ENCODE results near the gene AIG1.
A peak's percentile ranks its signal among the peaks of the same experiment; 100 is the strongest.
"Not testable (repeated sequence)": the region's sequence is repeated elsewhere in the genome, so short reads cannot be mapped to it uniquely, and the experiment has no call there.

The AIG1 gene, protein sequence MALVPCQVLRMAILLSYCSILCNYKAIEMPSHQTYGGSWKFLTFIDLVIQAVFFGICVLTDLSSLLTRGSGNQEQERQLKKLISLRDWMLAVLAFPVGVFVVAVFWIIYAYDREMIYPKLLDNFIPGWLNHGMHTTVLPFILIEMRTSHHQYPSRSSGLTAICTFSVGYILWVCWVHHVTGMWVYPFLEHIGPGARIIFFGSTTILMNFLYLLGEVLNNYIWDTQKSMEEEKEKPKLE

GRCh38 chr6:143060806-143061596 lies at the start of gene AIG1:
Gene AIG1, plus strand, starts transcription at chr6:143060889. Its CDS starts 37 bp downstream, at chr6:143060926.
- Histone ChIP-seq H3K4me3 (peak within 1 kb of the TSS; percentile 84), H3K36me3 (ENCODE audit: insufficient read depth, low read length) (no peaks in the 10 kb centered on the region), H3K27ac (no peak within 1 kb of the TSS), H3K9ac (ENCODE audit: insufficient read length) (peak within 1 kb of the TSS; percentile 46), H3K9me3 (ENCODE audit: low read depth, low read length) (no peaks in the 10 kb centered on the region)
- DNase-seq (ENCODE audit: low read depth, low spot score) = no peak
- TF ChIP-seq EZH2 (IDR thresholded peaks at IDR 0.05) (no peak), FOXP2 (optimal IDR thresholded peaks at IDR 0.05; ENCODE audit: control extremely low read depth, extremely low read length, insufficient read depth) (no peak), POLR2AphosphoS5 (IDR thresholded peaks at IDR 0.05; ENCODE audit: borderline replicate concordance, low read depth, low read length) (no peak)

DNA sequence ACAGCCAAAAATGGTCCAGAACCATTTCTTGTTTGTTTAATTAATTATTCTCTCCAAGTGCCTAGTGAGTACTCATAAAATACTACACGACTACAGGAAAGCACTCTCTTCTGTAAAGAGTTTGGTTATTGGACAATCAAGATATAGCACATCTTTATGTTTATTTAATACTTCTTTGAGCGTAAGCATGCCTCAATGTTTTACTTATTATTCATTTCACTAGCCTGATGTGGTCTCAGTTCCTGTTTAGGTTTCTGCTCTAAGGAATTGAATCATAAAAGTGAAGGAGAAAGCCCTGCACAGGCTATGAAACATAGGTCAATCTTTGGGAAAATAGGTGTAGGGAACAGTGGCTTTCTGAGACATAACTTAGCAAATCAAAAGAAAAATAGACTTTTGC lies 45.9 kb upstream of the AIG1 start:
- Histone ChIP-seq H3K36me3 (ENCODE audit: insufficient read depth, low read length) (no peaks in the 10 kb centered on the region), H3K9me3 (ENCODE audit: low read depth, low read length) (no peaks in the 10 kb centered on the region), H3K9ac (ENCODE audit: insufficient read length) (no peak overlapping the region), H3K4me3 (no peak overlapping the region), H3K27ac (no peak overlapping the region)
- TF ChIP-seq EZH2 (IDR thresholded peaks at IDR 0.05) (no peak), FOXP2 (optimal IDR thresholded peaks at IDR 0.05; ENCODE audit: control extremely low read depth, extremely low read length, insufficient read depth) (no peak), POLR2AphosphoS5 (IDR thresholded peaks at IDR 0.05; ENCODE audit: borderline replicate concordance, low read depth, low read length) (no peak)
- no peak for DNase-seq (ENCODE audit: low read depth, low spot score)

DNA sequence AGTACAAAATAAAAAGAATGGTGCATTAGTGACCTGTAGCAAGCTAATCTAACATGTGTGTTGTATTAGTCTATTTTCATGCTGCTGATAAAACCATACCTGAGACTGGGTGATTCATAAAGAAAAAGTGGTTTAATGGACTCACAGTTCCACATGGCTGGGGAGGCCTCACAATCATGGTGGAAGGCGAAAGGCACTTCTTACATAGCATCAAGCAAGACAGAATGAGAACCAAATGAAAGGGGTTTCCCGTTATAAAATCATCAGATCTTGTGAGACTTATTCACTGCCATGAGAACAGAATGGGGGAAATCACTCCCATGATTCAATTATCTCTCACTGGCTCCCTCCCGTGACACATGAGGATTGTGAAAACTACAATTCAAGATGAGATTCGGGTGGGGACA lies 45.4 kb upstream of the AIG1 start:
- no peak for TF ChIP-seq FOXP2 (optimal IDR thresholded peaks at IDR 0.05; ENCODE audit: control extremely low read depth, extremely low read length, insufficient read depth)
- TF ChIP-seq EZH2 (IDR thresholded peaks at IDR 0.05) = no peak
- no peak for TF ChIP-seq POLR2AphosphoS5 (IDR thresholded peaks at IDR 0.05; ENCODE audit: borderline replicate concordance, low read depth, low read length)
- no peak overlapping the region for H3K27ac ChIP-seq
- H3K9ac ChIP-seq (ENCODE audit: insufficient read length) = no peak overlapping the region
- no peaks in the 10 kb centered on the region for H3K9me3 ChIP-seq (ENCODE audit: low read depth, low read length)
- H3K4me3 ChIP-seq = no peak overlapping the region
- DNase-seq (ENCODE audit: low read depth, low spot score) = no peak
- H3K36me3 ChIP-seq (ENCODE audit: insufficient read depth, low read length) = no peaks in the 10 kb centered on the region

DNA sequence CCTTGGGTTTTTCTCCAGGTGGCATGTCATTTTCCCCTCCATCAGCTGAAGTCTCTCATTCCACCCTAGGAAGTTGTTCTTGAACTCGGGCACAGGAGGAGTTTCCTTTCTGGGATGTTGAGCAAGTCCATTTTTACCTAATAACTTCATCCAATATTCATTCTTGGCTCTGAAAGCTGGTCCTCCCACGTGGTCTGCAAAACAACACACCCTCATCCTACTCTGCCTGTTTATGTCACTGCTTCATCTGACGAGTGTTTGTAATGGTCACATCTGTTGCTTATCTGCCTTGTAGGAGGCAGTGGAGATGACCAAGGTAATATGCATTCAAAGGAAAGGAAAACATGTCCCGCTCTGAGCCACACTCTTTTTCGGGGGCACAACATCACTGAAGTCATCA lies 41.7 kb upstream of the AIG1 start:
- H3K9ac ChIP-seq (ENCODE audit: insufficient read length) = no peak overlapping the region
- H3K27ac ChIP-seq = no peak overlapping the region
- no peaks in the 10 kb centered on the region for H3K9me3 ChIP-seq (ENCODE audit: low read depth, low read length)
- TF ChIP-seq POLR2AphosphoS5 (IDR thresholded peaks at IDR 0.05; ENCODE audit: borderline replicate concordance, low read depth, low read length) = no peak
- TF ChIP-seq FOXP2 (optimal IDR thresholded peaks at IDR 0.05; ENCODE audit: control extremely low read depth, extremely low read length, insufficient read depth) = no peak
- TF ChIP-seq EZH2 (IDR thresholded peaks at IDR 0.05) = no peak
- no peak for DNase-seq (ENCODE audit: low read depth, low spot score)
- no peaks in the 10 kb centered on the region for H3K36me3 ChIP-seq (ENCODE audit: insufficient read depth, low read length)
- no peak overlapping the region for H3K4me3 ChIP-seq

GRCh38 chr6:143020862-143021261 lies 39.8 kb upstream of the AIG1 start:
- DNase-seq (ENCODE audit: low read depth, low spot score); H3K4me3 ChIP-seq; H3K9ac ChIP-seq (ENCODE audit: insufficient read length); H3K36me3 ChIP-seq (ENCODE audit: insufficient read depth, low read length); H3K9me3 ChIP-seq (ENCODE audit: low read depth, low read length); H3K27ac ChIP-seq: not testable (repeated sequence)

GRCh38 chr6:143021543-143021942 lies 39.1 kb upstream of the AIG1 start:
- H3K4me3 ChIP-seq = no peak overlapping the region
- H3K9ac ChIP-seq (ENCODE audit: insufficient read length) = no peak overlapping the region
- TF ChIP-seq FOXP2 (optimal IDR thresholded peaks at IDR 0.05; ENCODE audit: control extremely low read depth, extremely low read length, insufficient read depth) (no peak), POLR2AphosphoS5 (IDR thresholded peaks at IDR 0.05; ENCODE audit: borderline replicate concordance, low read depth, low read length) (no peak), EZH2 (IDR thresholded peaks at IDR 0.05) (no peak)
- H3K27ac ChIP-seq = no peak overlapping the region
- no peak for DNase-seq (ENCODE audit: low read depth, low spot score)
- H3K9me3 ChIP-seq (ENCODE audit: low read depth, low read length) = no peaks in the 10 kb centered on the region
- no peaks in the 10 kb centered on the region for H3K36me3 ChIP-seq (ENCODE audit: insufficient read depth, low read length)

GRCh38 chr6:143022587-143022986 lies 38.1 kb upstream of the AIG1 start:
- Histone ChIP-seq H3K9me3 (ENCODE audit: low read depth, low read length) (no peaks in the 10 kb centered on the region), H3K36me3 (ENCODE audit: insufficient read depth, low read length) (no peaks in the 10 kb centered on the region), H3K9ac (ENCODE audit: insufficient read length) (no peak overlapping the region), H3K4me3 (no peak overlapping the region), H3K27ac (no peak overlapping the region)
- DNase-seq (ENCODE audit: low read depth, low spot score) = no peak
- TF ChIP-seq EZH2 (IDR thresholded peaks at IDR 0.05) = no peak
- no peak for TF ChIP-seq FOXP2 (optimal IDR thresholded peaks at IDR 0.05; ENCODE audit: control extremely low read depth, extremely low read length, insufficient read depth)
- no peak for TF ChIP-seq POLR2AphosphoS5 (IDR thresholded peaks at IDR 0.05; ENCODE audit: borderline replicate concordance, low read depth, low read length)

GRCh38 chr6:143023695-143024094 lies 37.0 kb upstream of the AIG1 start:
- Histone ChIP-seq H3K27ac (no peak overlapping the region), H3K36me3 (ENCODE audit: insufficient read depth, low read length) (no peaks in the 10 kb centered on the region), H3K9ac (ENCODE audit: insufficient read length) (no peak overlapping the region), H3K4me3 (no peak overlapping the region), H3K9me3 (ENCODE audit: low read depth, low read length) (no peaks in the 10 kb centered on the region)
- no peak for DNase-seq (ENCODE audit: low read depth, low spot score)
- TF ChIP-seq EZH2 (IDR thresholded peaks at IDR 0.05) (no peak), POLR2AphosphoS5 (IDR thresholded peaks at IDR 0.05; ENCODE audit: borderline replicate concordance, low read depth, low read length) (no peak), FOXP2 (optimal IDR thresholded peaks at IDR 0.05; ENCODE audit: control extremely low read depth, extremely low read length, insufficient read depth) (no peak)

Measured in SK-N-MC (cell line).